Measurements from ENCODE around the gene BSCL2.

DNA sequence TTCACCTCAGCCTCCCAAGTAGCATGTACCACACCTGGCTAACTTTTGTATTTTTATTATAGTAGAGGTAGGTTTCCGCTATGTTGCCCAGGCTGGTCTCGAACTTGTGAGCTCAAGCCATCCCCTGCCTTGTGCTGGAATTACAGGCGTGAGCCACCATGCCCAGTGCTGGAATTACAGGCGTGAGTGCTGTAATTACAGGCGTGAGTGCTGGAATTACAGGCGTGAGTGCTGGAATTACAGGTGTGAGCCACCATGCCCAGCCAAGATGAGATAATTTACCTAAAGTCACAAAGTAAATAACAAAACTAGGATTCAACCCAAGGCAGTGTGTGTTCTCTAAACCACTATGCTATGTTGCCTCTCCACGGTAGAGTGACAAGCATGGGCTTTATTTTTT, 24.7 kb downstream of the BSCL2 start:
- TF ChIP-seq, protein P1, sequence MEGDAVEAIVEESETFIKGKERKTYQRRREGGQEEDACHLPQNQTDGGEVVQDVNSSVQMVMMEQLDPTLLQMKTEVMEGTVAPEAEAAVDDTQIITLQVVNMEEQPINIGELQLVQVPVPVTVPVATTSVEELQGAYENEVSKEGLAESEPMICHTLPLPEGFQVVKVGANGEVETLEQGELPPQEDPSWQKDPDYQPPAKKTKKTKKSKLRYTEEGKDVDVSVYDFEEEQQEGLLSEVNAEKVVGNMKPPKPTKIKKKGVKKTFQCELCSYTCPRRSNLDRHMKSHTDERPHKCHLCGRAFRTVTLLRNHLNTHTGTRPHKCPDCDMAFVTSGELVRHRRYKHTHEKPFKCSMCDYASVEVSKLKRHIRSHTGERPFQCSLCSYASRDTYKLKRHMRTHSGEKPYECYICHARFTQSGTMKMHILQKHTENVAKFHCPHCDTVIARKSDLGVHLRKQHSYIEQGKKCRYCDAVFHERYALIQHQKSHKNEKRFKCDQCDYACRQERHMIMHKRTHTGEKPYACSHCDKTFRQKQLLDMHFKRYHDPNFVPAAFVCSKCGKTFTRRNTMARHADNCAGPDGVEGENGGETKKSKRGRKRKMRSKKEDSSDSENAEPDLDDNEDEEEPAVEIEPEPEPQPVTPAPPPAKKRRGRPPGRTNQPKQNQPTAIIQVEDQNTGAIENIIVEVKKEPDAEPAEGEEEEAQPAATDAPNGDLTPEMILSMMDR (IDR thresholded peaks at IDR 0.05) = no peak
- TF ChIP-seq POLR2A (IDR thresholded peaks at IDR 0.05) = no peak
